WTC11 (cell line): ENCODE measurements around the gene DTHD1.

Source experiments
- TF ChIP-seq, protein P1 (sequence below): sonication (generic); formaldehyde crosslinking; IDR thresholded peaks from 2 replicates; pipeline ENCODE4 v1.8.1; 2022; ENCODE audit warnings: low read depth, missing genetic modification reagents, borderline replicate concordance
- TF ChIP-seq, protein P2 (sequence below): fragments of 200-600 bp; IDR thresholded peaks from 2 replicates; pipeline ENCODE4 v1.8.0; 2022; ENCODE audit warnings: antibody characterized with exemption

DNA sequence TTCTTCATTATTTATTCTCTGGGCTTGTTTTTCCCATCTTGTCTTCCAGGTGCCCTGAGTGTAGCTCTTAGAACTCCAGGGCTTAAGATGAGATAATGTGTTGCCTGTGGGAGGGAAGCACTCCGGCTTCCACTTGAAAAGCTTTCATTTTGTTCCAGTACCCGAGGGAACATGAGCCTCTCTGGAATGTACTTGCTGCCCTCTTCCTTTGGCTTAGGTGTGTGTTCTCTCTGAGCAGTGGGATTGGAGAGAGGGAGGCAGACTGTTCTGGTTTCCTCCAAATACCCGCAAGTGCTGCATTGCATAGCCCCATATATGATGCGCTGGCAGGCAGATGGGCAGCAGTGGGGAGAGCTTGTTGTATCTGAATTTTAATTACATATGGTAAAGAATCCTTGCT lies 861 bp upstream of the DTHD1 start:
- TF ChIP-seq, protein P1, sequence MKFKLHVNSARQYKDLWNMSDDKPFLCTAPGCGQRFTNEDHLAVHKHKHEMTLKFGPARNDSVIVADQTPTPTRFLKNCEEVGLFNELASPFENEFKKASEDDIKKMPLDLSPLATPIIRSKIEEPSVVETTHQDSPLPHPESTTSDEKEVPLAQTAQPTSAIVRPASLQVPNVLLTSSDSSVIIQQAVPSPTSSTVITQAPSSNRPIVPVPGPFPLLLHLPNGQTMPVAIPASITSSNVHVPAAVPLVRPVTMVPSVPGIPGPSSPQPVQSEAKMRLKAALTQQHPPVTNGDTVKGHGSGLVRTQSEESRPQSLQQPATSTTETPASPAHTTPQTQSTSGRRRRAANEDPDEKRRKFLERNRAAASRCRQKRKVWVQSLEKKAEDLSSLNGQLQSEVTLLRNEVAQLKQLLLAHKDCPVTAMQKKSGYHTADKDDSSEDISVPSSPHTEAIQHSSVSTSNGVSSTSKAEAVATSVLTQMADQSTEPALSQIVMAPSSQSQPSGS (CRISPR knock-in tag), result no peak
- TF ChIP-seq, protein P2, sequence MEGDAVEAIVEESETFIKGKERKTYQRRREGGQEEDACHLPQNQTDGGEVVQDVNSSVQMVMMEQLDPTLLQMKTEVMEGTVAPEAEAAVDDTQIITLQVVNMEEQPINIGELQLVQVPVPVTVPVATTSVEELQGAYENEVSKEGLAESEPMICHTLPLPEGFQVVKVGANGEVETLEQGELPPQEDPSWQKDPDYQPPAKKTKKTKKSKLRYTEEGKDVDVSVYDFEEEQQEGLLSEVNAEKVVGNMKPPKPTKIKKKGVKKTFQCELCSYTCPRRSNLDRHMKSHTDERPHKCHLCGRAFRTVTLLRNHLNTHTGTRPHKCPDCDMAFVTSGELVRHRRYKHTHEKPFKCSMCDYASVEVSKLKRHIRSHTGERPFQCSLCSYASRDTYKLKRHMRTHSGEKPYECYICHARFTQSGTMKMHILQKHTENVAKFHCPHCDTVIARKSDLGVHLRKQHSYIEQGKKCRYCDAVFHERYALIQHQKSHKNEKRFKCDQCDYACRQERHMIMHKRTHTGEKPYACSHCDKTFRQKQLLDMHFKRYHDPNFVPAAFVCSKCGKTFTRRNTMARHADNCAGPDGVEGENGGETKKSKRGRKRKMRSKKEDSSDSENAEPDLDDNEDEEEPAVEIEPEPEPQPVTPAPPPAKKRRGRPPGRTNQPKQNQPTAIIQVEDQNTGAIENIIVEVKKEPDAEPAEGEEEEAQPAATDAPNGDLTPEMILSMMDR, result no peak
